NCI-H526 treated with DMSO at 0.1 percent for 48 hours (cell line): ENCODE results near the gene VAV3.

Source experiments
- DNase-seq: peaks from one replicate; lab custom pipeline; 2025; lab: John Stamatoyannopoulos, UW

The VAV3 gene

DNA sequence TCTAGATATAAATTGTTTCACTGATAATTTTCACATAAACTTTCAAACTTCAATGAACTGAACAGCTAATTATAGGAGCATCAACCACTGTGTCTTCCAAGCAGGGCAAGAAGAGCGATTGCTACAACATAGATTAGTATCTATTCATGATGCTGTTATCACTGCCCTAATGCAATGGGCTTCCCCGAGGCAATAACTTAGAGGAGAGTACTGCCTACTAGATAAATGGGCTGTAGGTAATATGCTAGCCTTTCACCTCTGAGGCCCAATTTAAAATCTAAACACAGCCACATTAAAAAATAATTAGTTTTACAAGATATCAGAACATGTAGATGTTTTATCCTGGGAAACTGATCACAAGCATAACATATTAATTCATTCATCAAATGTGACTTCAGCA is 318.0 kb downstream of the VAV3 start:
- no peak for DNase-seq

DNA sequence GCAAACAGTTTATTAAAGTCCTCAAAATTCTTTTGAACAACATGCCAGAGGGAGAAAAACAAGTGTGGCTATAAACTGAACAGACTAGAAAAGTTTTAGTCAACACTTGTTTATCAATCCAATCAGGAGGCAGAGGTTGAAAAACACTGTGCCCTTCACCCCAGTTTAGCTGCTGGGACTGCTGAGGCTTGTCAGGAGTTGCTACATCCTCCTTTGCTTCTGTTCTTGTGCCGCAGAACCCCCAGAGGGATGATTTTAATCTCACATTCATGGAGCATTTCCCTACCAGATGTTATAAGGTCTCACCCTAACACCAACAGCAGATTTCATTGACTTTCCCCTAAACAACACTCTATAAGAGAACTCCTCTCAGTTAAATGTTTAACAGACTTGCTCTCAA is 321.2 kb downstream of the VAV3 start:
- DNase-seq, result no peak

DNA sequence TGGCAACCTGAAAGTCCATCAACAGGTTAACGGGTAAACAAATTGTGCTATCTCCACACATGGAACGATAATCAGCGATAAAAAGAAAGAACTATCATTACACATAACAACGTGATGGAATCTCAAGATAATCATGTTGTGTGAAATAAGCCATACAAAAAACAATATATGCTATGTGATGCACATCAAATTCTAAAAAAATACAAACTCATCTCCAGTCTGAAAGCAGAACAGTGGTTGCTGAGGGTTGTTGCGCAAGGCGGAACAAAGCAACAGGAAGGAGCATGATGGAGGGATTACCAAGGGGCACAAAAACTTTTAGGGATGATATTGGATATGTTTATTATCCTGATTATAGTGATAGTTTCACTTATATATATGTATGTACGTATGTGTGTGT is 324.8 kb downstream of the VAV3 start:
- no peak for DNase-seq

DNA sequence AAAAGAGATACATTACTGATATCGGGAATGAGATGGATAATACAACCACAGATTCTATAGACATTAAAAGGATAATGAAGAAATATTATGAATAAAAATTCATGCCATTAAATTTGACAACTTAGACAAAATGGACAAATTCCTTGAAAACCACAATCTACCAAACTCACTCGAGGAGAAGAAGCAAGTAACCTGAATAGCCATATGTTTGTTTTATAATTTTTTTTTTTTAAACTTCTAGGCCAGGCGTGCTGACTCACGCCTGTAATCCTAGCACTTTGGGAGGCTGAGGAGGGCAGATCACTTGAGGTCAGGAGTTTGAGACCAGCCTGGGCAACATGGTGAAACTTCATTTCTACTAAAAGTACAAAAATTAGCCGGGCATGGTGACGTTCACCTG is 327.9 kb downstream of the VAV3 start:
- DNase-seq, result no peak

DNA sequence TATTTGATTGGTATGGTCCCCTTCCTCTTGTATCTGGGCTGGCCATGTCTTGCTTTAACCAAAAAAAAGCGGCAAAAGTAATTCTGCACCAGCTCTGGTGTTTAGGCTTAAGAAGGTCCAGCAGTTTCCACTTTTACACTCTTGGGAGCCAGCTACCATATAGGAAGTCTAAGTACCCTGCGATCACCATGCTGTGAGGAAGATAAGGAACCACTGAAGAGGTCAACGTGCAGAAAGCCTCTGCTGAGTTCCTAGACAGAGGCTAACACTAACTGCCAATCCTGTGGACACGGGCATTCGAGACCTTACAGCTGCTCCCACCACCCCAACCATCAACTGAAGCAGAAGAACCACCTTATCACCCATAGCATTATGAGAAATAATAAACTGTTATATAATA is 331.4 kb downstream of the VAV3 start:
- no peak for DNase-seq

DNA sequence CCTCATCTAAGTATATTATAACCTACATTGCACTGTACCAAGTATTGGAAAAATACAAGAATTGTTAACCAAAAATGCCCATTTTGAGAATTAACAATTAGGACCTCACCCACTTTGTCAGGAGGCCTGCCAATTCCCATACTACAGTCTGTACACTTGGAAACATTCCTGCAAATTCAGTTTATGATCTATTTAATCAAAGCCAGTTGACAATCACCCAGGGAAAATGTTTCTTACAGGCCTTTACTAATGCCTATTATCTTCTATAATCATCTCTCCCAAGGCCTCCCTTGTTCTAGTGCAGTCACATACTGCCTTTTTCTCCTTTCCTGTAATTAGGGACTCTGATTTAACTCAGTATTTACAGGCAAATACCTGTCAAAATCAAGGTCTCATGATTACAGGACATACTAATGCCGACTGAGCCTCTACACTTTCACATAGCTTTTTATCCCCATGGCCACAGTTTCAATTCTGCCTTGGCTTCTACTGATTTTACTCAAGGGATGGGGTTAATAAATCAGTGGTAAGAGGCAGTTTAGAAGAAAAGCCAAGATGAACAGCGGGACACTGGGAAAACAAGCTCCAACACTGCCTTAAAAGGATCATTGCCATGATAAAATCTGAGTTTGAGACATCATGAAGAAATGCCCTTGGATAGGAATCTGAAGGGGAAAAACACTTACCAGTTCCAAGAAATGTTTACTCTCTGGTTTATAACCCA is 338.7 kb downstream of the VAV3 start:
- DNase-seq, result no peak

DNA sequence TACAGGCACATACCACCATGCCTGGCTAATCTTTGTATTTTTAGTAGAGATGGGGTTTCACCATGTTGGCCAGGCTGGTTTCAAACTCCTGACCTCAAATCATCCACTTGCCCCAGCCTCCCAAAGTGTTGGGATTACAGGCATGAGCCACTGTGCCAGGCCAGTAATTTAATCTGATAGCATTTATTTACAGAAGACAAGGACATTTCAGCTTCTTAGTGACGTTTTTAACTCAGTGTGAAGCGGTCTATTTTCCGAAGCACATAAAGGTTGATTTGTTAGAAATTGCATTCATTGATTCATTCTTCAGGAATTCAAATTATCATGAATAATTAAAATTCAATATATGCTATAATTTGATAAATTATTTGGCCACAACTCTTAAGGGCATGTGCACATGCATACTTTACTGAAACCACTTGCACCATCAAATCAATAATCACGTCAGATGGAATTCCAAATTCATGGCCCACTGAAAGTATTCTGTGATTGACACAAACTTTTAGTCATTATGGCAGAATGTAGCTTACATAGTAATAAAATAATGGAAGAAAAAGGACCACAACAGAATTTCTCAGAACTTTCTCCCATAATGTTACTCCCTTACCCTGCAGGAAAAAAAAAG is 339.5 kb downstream of the VAV3 start:
- no peak for DNase-seq

DNA sequence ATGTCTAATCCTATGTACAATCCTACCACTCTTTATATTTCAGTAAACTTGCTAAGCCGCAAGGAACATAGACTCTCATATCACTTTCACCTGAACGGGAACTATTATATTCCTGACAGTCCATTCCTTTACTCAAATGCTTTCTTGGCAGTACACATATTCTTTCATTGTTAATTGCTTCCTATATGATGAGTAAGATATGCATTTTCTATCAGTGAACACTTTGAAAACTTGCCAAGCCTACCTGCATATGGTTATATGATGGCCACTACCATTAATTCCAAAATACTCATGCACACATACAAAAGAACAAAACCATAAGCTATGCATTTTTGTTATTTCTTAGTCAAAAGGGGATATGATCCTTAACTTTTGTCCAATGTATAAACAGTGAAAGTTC is 341.5 kb downstream of the VAV3 start:
- no peak for DNase-seq

DNA sequence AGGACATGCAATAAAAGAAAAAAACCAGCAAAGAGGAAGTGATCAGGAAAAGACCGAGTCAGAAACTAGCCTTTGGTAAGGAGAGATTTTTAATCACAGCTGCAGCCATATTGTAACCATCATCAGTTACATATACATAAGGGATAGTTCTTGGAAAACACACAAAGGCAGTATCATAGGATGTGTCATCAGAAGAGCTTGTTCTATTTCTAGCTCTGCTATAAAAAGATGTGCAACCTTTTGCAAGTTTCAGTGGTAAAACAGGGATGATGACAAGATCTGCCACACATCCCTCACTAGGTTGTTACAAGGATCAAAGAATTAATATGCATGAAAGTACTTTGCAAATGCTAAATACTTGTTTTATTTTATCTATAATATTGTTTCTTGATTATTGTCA is 342.0 kb downstream of the VAV3 start:
- no peak for DNase-seq

DNA sequence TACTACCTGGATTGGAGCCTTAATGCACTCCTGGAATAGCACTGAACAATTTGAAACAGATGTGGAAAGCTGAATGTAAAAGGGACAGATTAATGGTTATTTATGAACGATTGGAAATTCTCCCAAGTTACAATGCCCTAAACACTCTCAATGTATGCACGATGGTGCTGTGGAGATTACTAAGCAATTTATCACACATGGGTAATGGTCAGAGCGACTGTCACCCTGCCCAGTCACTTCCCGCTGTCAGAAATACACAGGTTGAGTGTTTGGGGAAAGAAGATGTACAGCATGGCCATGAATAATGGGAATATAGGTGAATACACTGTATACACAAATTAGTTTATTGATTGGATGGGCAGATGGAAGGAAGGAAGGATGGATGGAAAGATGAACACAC is 342.4 kb downstream of the VAV3 start:
- DNase-seq, result no peak

DNA sequence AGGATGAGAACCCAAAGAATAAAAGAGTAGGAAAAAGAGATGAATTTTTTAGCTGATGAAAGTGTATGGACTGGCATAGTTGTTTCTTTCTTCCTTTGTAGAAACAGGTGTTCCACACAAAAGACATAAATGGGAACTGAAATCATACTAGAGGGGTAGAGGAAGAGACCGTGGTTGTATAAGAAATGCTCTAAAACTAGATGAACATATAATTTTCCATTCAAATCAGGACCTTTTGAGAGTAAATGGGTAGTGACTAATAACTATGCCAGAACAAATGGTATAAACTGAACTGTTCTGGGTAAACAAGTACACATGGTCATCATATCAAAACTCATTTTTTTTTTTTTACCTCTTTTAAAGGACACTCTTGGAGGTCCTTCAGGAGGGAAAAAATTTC is 344.2 kb downstream of the VAV3 start:
- no peak for DNase-seq

DNA sequence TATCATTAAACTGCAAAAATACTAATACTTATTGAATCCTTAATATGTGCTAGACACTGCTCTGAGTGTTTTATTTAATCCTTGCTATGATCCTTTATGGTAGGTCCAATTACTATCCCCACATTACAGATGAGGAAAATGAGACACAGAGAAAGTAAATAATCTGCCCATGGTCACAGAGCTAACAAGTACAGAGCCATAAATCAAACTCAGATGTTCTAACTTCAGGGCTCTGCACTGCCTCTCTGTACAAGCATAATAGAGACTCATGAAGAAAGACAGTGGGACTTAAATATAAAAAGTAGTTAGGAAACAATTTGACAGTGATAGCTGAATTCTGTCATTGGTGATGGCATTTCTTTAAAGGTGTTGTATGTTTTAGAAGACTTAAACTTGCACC is 346.4 kb downstream of the VAV3 start:
- no peak for DNase-seq

DNA sequence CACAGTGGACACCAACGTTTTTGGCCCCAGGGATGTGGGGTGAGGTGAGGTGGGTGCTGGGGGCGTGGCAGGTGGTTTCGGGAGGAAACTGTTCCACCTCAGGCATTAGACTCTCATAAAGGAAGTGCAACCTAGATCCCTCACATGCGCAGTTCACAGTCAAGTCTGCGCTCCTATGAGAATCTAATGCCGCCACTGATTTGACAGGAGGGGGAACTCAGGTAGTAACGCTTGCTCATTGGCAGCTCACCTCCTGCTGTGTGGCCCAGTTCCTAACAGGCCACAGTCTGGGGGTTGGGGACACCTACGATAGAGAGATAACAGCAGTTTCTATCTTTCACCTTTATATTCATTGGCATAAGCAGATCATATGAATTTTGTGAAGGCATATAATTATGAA is 347.1 kb downstream of the VAV3 start:
- no peak for DNase-seq

DNA sequence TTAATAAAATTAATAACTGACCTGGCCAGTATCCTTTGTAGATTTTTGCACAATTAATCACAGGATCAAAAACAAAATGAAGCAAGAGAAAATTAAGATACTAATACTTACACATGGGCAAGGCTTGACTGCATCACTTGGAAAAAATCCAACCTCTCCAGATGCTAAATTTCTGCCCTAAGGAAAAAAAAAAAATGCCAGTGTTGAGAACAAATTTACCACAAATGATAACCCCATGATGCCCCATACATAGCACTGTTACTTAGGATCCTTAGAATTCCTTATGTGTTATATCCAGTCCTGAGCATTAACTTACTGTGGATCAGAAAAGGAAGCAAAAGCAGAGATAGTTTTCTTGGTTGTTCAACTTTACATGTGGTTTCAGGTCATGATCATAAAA is 347.5 kb downstream of the VAV3 start:
- DNase-seq, result no peak

DNA sequence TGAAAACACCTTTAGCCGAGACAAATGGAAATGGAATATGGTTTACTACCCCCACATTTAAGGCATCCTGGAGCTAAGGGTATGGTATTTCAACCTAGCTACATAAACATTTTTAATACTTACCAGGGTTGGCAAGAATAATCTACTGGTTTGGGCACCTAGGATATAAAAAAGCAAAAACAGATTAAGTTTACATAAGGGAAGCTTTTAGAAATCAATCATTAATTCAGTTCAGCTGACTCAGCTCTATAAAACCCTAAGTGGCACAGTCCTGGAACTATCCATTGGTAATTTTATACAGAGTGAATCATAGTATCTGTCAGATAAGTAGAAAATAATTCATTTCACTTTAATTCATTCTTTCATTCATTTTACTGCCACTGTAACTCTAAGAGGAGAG is 355.2 kb downstream of the VAV3 start:
- no peak for DNase-seq

DNA sequence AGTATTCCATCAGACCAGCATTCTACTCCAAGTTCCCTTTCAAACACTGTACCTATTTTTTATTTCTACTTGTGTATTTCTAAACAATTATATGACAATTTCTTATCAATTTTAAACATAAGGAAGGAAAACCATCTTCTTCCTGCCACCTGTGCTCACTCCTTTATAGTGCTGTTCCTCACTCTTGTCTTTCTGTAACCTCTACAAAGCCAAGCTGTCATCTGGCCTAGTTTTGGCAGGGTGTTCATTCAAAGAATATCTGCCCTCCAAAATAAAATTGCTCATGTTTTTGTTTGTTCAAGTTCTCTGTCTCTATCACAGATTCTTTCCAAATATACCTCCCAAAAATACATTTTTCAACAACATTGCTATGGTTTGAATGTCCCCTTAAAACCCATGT is 360.2 kb downstream of the VAV3 start:
- DNase-seq, result no peak

DNA sequence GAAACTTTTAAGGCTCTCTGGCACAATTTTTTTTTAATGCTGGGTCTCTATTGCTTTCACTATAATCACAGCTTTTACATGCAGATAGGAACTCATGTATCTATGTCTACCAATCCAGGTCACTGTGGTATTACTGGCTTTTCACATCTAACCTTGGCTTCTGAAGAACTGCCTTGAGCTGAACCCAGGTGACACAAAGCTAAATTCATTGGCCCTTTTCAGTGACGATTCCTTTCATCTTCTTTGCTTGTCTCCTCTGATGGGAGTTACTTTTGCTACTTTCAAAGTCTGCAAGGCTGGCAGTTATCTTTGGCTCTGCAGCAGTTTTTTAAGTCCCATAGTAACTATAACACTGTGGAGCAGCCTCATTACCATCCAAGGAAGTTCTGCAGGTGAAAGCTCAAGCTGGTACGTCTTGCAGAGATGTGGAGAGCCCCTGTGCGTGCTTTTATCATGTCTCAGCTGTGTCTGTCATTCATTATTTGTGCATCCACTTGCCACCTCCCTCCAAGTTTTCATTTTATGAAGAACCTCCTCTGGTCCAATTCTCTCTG is 364.3 kb downstream of the VAV3 start:
- no peak for DNase-seq

DNA sequence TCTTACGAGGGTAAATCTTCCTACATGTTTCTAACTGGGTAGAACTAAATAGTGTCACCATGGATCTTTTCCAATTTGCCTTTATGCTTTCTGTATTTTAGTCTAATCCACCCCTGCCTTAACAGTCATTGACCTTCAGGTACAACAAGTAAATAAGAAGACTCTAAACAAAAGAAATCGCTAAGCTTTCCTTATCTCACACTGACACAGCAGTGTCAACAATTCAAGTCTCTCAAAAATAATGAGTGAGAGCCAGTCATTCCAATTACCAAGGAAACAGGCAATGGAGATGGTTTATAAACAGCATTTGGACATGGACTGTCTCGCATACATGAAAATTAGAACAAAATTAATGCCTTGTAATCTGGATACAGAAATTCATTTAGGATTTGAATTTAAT is 365.8 kb downstream of the VAV3 start:
- DNase-seq, result no peak

DNA sequence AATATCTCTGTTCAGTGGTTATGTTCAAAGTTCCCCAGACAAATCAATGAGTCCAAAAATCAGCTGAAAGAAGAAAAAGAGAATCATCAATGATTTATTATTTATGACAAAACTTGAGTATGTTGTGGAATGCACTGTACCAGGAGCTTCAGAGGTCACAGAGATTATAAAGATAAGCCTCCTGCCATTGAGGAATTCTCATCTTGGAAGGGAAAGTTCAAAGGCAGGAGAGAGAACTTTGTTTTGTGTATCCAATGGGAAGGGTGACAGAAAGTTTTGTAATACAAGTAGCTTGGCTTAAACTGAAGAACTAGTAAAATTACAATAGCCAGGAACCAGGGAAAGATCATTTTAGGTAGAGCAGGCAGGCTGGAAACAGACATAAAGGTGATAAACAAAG is 367.7 kb downstream of the VAV3 start:
- no peak for DNase-seq

DNA sequence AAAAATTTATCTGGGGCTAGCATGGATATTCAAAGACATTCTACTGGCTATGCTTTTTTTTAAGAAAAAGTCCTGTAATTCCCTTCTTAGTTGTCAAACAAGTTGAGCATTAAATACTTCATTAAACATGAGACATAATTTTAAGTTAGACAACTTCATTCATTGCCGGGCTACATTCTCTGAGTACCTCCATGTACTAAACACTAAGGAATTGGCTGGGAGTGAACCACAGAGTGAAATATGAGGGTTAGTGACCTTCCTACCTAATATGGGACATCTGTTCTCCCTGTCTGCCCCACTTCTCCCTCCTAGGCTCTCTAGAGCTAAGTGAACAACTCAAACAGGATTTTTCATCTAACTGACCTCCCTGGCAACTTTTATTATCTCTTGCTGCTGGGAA is 370.4 kb downstream of the VAV3 start:
- no peak for DNase-seq

DNA sequence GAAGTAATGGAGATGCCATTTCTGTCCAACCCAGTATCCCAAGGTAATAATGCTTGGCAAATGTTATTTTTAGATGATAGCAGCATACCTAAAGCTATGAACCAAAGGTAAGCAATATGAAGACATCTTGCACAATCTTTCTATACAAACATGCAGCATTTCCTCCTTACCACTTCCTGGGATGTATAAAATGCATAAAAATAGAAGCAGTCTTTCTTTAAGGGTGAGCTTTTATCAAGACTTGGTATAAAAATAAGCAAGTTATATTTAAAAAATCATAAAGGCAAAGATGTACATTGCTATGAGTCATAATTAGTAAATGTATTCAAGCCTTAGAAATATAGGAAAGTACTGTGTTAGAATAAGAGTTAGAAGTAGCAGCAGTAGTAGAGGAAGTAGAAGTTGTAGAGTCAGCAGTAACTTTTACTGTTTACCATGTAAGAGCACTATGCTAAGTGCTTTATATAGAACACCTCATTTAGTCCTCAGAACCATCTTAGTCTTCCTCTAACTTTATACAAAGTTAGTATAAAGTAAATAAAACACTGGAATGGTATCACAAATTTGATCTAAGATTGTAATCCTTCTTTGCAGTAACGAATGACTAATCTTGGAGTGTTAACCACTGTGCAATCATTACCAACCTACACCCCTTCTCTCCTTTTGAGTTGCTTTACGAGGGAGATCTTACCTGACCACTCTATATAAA is 371.3 kb downstream of the VAV3 start:
- DNase-seq, result no peak

DNA sequence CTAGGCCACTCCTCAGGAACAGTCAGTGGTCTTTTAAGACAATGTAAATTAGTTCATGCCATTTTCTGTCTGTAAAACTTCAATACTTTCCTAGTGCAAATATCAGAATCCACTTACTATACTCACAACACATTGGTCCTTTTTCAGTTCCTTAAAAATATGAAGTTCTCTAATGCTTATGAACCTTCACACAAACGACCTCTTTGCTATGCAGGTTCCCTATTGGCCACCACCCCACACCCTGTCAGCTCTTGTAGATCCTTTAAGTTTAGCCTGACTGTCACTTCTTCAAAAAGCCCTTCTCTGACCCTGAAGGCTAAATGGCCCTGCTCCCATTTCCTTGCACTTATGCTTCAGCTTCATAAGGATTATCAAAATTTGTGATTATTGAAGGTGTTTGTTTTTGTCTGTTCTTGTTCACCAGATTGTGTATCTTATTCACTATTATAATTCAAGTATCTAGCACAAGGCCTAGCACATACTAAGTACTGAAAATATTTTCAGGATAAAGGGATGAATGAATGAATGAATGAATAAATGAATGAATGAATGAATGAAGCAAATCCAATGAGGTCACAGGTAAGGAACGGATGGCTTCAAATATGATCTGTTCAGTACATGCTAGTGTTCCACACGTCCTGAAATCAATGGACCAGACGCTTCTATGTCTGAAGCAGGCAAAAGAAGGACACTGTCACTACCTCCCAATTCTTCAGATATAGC is 373.9 kb downstream of the VAV3 start:
- no peak for DNase-seq

DNA sequence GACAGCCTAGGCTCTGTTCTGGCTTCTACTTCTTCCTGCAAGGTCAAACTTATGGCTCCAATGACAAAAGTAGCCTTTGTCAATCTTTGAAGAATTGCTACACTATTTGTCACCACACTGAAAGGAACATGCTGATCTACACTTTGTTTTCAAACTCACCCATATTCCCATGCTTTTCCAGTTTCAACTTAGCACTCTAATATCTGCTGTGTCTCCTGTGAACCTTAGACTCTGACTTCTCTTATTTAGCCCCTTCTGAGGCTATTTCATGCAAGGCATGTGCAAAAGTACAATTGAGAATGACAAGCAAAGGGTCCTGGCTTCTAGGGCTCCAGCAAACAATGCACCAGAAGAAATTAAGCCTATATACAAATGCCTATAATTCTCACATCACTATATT is 374.9 kb downstream of the VAV3 start:
- DNase-seq, result no peak
